Endothelial cell of umbilical vein (primary cell): ENCODE results near the gene IMPA2. TPM values are rescaled to one million over a fixed set of nuclear protein-coding genes. Genes with fewer than 3 reads are reported as not detected.

Source experiments
- BruUV-seq: library from RNA; stranded (reverse); fragments of 400-500 nt; replicated peaks from 2 replicates; lab custom pipeline; 2021; lab: Mats Ljungman, UMichigan
- CTCF ChIA-PET: fragments of 300-600, 350-600 bp; sonication (Branson Sonifier 250); formaldehyde crosslinking; loops from one replicate; lab custom pipeline; 2021; ENCODE audit warnings: antibody characterized with exemption, inconsistent platforms; lab: Charles Lee
- POLR2A ChIA-PET: fragments of 300-600, 350-600 bp; sonication (Branson Sonifier 250); formaldehyde crosslinking; loops from one replicate; lab custom pipeline; 2021; ENCODE audit warnings: antibody characterized with exemption, inconsistent platforms; lab: Charles Lee
- DNase-seq: peaks from one replicate; pipeline ENCODE4 v3.0.0-alpha.2; 2011; ENCODE audit warnings: low read depth, low spot score
- FAIRE-seq: peaks from 2 replicates; lab custom pipeline; 2011; peaks lifted over from hg19 to GRCh38; lab: Jason Lieb, UNC
- H2AFZ ChIP-seq: 2 replicates; pipeline ENCODE4 v1.6.0; 2012; ENCODE audit warnings: low read depth, low read length, control low read depth, inconsistent platforms
- H3K27ac ChIP-seq: 2 replicates; pipeline ENCODE4 v1.5.1; 2011; ENCODE audit warnings: low read depth, mild to moderate bottlenecking, control low read depth, low read length, moderate library complexity; ENCODE audit not compliant: insufficient read depth
- H3K27me3 ChIP-seq, 2 experiments: 2 replicates each; pipeline versions ENCODE4 v1.6.0 to v1.6.1; 2011; ENCODE audit warnings: low read length in 2 of 2, mixed read lengths in 1 of 2; ENCODE audit not compliant: control insufficient read depth in 2 of 2, insufficient read depth in 2 of 2
- H3K36me3 ChIP-seq, 2 experiments: 2 replicates in 1 of 2; 3 replicates in 1 of 2; pipeline ENCODE4 v1.5.1; 2011; ENCODE audit warnings: low read length in 2 of 2, mild to moderate bottlenecking in 1 of 2, moderate library complexity in 1 of 2; ENCODE audit not compliant: control insufficient read depth in 2 of 2, insufficient read depth in 2 of 2; ENCODE audit errors: extremely low read depth in 1 of 2
- H3K4me1 ChIP-seq: 3 replicates; pipeline ENCODE4 v1.5.1; 2011; ENCODE audit warnings: mild to moderate bottlenecking, low read length; ENCODE audit not compliant: control insufficient read depth, insufficient read depth; ENCODE audit errors: extremely low read depth
- H3K4me2 ChIP-seq: 2 replicates; pipeline ENCODE4 v1.6.1; 2011; ENCODE audit warnings: low read length, control low read depth, mixed read lengths; ENCODE audit not compliant: insufficient read depth
- H3K4me3 ChIP-seq, 3 experiments: fragments of 200-600 bp in 1 of 3; sonication (generic), shearing (Covaris generic) in 1 of 3; replicated peaks in 1 of 3; 2 replicates each; pipeline ENCODE4 v1.5.1; 2011 to 2016; ENCODE audit warnings: control low read depth in 3 of 3, low read length in 3 of 3, mild to moderate bottlenecking in 2 of 3, inconsistent platforms in 1 of 3, low read depth in 1 of 3, moderate library complexity in 1 of 3; ENCODE audit not compliant: insufficient read depth in 1 of 3
- H3K79me2 ChIP-seq: 2 replicates; pipeline ENCODE4 v1.6.0; 2012; ENCODE audit warnings: low read length, inconsistent platforms; ENCODE audit not compliant: control insufficient read depth, insufficient read depth
- H3K9ac ChIP-seq: replicated peaks from 2 replicates; pipeline ENCODE3; 2011; ENCODE audit warnings: low read length, control low read depth; ENCODE audit not compliant: insufficient read depth; ENCODE audit errors: extremely low read depth
- H3K9me1 ChIP-seq: replicated peaks from 3 replicates; pipeline ENCODE4 v1.6.0; 2011; ENCODE audit warnings: mild to moderate bottlenecking, low read length; ENCODE audit not compliant: control insufficient read depth, insufficient read depth; ENCODE audit errors: extremely low read depth
- H3K9me3 ChIP-seq: replicated peaks from 2 replicates; pipeline ENCODE4 v1.5.1; 2012; ENCODE audit warnings: low read length, inconsistent platforms; ENCODE audit not compliant: control insufficient read depth, insufficient read depth
- H4K20me1 ChIP-seq: replicated peaks from 2 replicates; pipeline ENCODE3; 2011; ENCODE audit warnings: mild to moderate bottlenecking, low read length; ENCODE audit not compliant: control insufficient read depth, insufficient read depth; ENCODE audit errors: extremely low read depth
- FOS ChIP-seq: IDR thresholded peaks from 2 replicates; pipeline ENCODE4 v1.6.1; 2011; ENCODE audit warnings: mild to moderate bottlenecking, low read length, moderate library complexity, borderline replicate concordance; ENCODE audit not compliant: insufficient read depth
- GATA2 ChIP-seq: IDR thresholded peaks from 2 replicates; pipeline ENCODE4 v1.7.0; 2011; ENCODE audit warnings: low read depth, mild to moderate bottlenecking, moderate library complexity, mixed read lengths, low read length; ENCODE audit not compliant: insufficient read length, insufficient read depth
- JUN ChIP-seq: IDR thresholded peaks from 2 replicates; pipeline ENCODE4 v1.6.1; 2011; ENCODE audit warnings: borderline replicate concordance, low read depth; ENCODE audit not compliant: insufficient read length, insufficient read depth
- MAX ChIP-seq: IDR thresholded peaks from 2 replicates; pipeline ENCODE4 v1.6.1; 2011; ENCODE audit not compliant: insufficient read depth, insufficient read length
- MYC ChIP-seq: IDR thresholded peaks from one replicate; pipeline ENCODE4 v1.6.1; 2011; ENCODE audit warnings: mild to moderate bottlenecking, low read depth, low read length
- POLR2A ChIP-seq: IDR thresholded peaks from 2 replicates; pipeline ENCODE4 v1.6.1; 2012; ENCODE audit warnings: low read depth, mild to moderate bottlenecking, control low read depth, low read length
- POLR2AphosphoS5 ChIP-seq: IDR thresholded peaks from 2 replicates; pipeline ENCODE4 v1.6.1; 2012; ENCODE audit warnings: low read depth, mild to moderate bottlenecking, control low read depth, low read length, moderate library complexity; ENCODE audit not compliant: insufficient read depth
- dilution Hi-C: fragments of 300-500 bp; cut with MboI; formaldehyde crosslinking; loops from one replicate; pipeline ENCODE4 v1.15.0; 2019; ENCODE audit warnings: low sequenced_read_pairs; ENCODE audit not compliant: extremely low pct_ligation_motif_present
- intact Hi-C: fragments of 100-400 bp; cut with micrococcal nuclease; formaldehyde crosslinking; loops from one replicate; pipeline ENCODE4 v1.10.0; 2022
- polyA plus RNA-seq, 4 experiments: library from polyadenylated mRNA; depleted of rRNA in 3 of 4; stranded (reverse) in 3 of 4; unstranded in 1 of 4; fragments of >200 nt; gene quantifications; 2 replicates each; pipeline versions ENCODE4 v1.2.1 to v1.2.3, GENCODE V29; 2011 to 2012; ENCODE audit warnings: missing spikeins in 1 of 4
- total RNA-seq: library from RNA; stranded (reverse); gene quantifications from 2 replicates; pipeline ENCODE4 v1.2.3, GENCODE V29; 2021
- TF ChIP-seq, protein P1 (sequence below), 2 donors: IDR thresholded peaks; 1 replicate in 1 of 2; 2 replicates in 1 of 2; pipeline ENCODE4 v1.5.1; 2011; ENCODE audit warnings: low read length in 2 of 2, mild to moderate bottlenecking in 2 of 2, moderate library complexity in 2 of 2, control low read depth in 1 of 2, inconsistent platforms in 1 of 2, low read depth in 1 of 2; ENCODE audit not compliant: insufficient read depth in 1 of 2; ENCODE audit errors: extremely low read depth in 1 of 2

The IMPA2 gene
- total and polyA plus RNA-seq, 2 donors (not counting 3 experiments of a cell fraction or from before 2014, with no cell fraction given) = 6.1 to 8.0 TPM

DNA sequence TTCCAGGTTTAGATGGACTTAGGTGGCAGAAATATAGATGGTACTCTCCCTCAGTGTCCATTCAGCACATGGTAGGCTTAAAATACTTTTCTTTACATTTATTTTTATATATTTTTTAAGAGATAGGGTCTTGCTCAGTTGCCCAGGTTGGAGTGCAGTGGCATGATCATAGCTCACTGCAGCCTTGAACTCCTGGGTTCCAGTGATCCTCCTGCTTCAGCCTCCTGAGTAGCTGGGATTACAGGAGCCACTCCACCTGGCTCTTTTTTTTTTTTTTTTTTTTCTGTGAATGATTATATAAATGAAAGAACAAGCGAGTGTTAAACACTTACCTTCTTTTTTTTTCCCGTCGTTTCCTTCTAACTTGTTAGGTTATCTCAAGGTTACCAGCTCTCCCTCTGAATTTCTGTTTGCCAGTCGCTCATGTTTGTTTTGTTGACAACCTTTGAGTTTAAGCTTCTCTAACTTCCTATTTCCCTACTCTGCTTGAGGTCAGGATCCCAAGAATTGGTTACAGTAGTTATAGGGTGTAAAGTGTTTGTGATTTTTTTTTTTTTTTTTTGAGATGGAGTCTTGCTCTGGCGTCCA, 18.9 kb downstream of the IMPA2 start:
- FAIRE-seq (no peak), DNase-seq (no peak)
- H4K20me1 ChIP-seq = no peaks in the 10 kb centered on the region
- TF ChIP-seq MYC (no peak), GATA2 (no peak), FOS (no peak), POLR2A (no peak), MAX (no peak), POLR2AphosphoS5 (no peak), JUN (no peak)
- TF ChIP-seq, protein P1, sequence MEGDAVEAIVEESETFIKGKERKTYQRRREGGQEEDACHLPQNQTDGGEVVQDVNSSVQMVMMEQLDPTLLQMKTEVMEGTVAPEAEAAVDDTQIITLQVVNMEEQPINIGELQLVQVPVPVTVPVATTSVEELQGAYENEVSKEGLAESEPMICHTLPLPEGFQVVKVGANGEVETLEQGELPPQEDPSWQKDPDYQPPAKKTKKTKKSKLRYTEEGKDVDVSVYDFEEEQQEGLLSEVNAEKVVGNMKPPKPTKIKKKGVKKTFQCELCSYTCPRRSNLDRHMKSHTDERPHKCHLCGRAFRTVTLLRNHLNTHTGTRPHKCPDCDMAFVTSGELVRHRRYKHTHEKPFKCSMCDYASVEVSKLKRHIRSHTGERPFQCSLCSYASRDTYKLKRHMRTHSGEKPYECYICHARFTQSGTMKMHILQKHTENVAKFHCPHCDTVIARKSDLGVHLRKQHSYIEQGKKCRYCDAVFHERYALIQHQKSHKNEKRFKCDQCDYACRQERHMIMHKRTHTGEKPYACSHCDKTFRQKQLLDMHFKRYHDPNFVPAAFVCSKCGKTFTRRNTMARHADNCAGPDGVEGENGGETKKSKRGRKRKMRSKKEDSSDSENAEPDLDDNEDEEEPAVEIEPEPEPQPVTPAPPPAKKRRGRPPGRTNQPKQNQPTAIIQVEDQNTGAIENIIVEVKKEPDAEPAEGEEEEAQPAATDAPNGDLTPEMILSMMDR (IDR thresholded peaks at IDR 0.05; ENCODE audit: extremely low read depth in 1 of 2, insufficient read depth in 1 of 2, low read depth in 1 of 2, low read length in 2 of 2) = no peak
- H3K9me1 ChIP-seq = no peaks in the 10 kb centered on the region
- dilution Hi-C loops = no loop called here
- no peaks in the 10 kb centered on the region for H3K36me3 ChIP-seq
- H2AFZ ChIP-seq = no peak overlapping the region
- no peaks in the 10 kb centered on the region for H3K27me3 ChIP-seq
- intact Hi-C loops = no loop called here
- no peak overlapping the region for H3K4me3 ChIP-seq
- H3K9ac ChIP-seq = no peak overlapping the region
- ChIA-PET POLR2A (no interaction called here), CTCF (interaction anchor here (0.9 to 1.4 kb wide), 3 partner anchors 25 to 63 kb away, joined by 5 to 8 read pairs (median 6); no protein-coding TSS in a partner anchor)
- no peak overlapping the region for H3K27ac ChIP-seq
- H3K4me2 ChIP-seq = no peak overlapping the region
- no TSS peak for BruUV-seq
- H3K9me3 ChIP-seq = no peaks in the 10 kb centered on the region
- peaks cover 6% of the 10 kb centered on the region for H3K4me1 ChIP-seq
- no peaks in the 10 kb centered on the region for H3K79me2 ChIP-seq
